Ascending aorta (tissue), 2 donors: ENCODE measurements around the gene RCAN3. TPM values are rescaled to one million over a fixed set of nuclear protein-coding genes. Genes with fewer than 3 reads are reported as not detected.
"Not testable (repeated sequence)": the region's sequence is repeated elsewhere in the genome, so short reads cannot be mapped to it uniquely, and the experiment has no call there.

ENCODE experiments used
- DNase-seq, 2 donors: peaks; one replicate each; pipeline ENCODE4 v3.0.0-alpha.2; 2019; ENCODE audit warnings: low spot score in 2 of 2
- H3K27ac ChIP-seq, 2 donors: fragments of 200-600 bp; sonication (generic); one replicate each; pipeline ENCODE4 v1.5.1; 2016 to 2017; ENCODE audit warnings: mild to moderate bottlenecking in 1 of 2
- H3K27me3 ChIP-seq: fragments of 200-600 bp; sonication (generic); one replicate; pipeline ENCODE4 v1.5.1; 2017
- H3K36me3 ChIP-seq, 2 donors: fragments of 200-600 bp; sonication (generic); one replicate each; pipeline ENCODE4 v1.5.1; 2016
- H3K4me1 ChIP-seq, 2 donors: fragments of 200-600 bp; sonication (generic); one replicate each; pipeline ENCODE4 v1.5.1; 2016 to 2017; ENCODE audit warnings: mild to moderate bottlenecking in 1 of 2
- H3K4me3 ChIP-seq, 2 donors: fragments of 200-600 bp; sonication (generic); one replicate each; pipeline ENCODE4 v1.5.1; 2016 to 2017; ENCODE audit warnings: mild to moderate bottlenecking in 1 of 2
- H3K9me3 ChIP-seq, 2 donors: fragments of 200-600 bp; sonication (generic); one replicate each; pipeline ENCODE4 v1.5.1; 2016
- CTCF ChIP-seq, 3 experiments: fragments of 200-600 bp in 2 of 3; fragments of 450-650 bp in 1 of 3; sonication (generic) in 2 of 3; IDR thresholded peaks; one replicate each; pipeline ENCODE4 v1.5.1; 2016 to 2019; ENCODE audit warnings: antibody characterized with exemption in 3 of 3, mild to moderate bottlenecking in 1 of 3, moderate library complexity in 1 of 3
- intact Hi-C: fragments of 100-400 bp; cut with DNase I; formaldehyde crosslinking; loops from one replicate; pipeline ENCODE4 v1.15.1; 2023
- total RNA-seq: library from RNA; depleted of rRNA; stranded (reverse); fragments of >200 nt; gene quantifications from one replicate; pipeline ENCODE4 v1.1.0, GENCODE V29; 2016

The RCAN3 gene
- total RNA-seq, 1 donor from 2014 or later, result 2.0 TPM

GRCh38 chr1:24491577-24492360 is 10.9 kb upstream of the RCAN3 start:
- H3K36me3 ChIP-seq, result no peaks in the 10 kb centered on the region
- no peak for TF ChIP-seq CTCF (IDR thresholded peaks at IDR 0.05)
- no peaks in the 10 kb centered on the region for H3K4me1 ChIP-seq
- DNase-seq, result no peak
- no peaks in the 10 kb centered on the region for H3K27me3 ChIP-seq
- no peaks in the 10 kb centered on the region for H3K9me3 ChIP-seq
- no peak overlapping the region for H3K4me3 ChIP-seq
- intact Hi-C loops, result no loop called here
- no peak overlapping the region for H3K27ac ChIP-seq

GRCh38 chr1:24492935-24493334 is 9.7 kb upstream of the RCAN3 start:
- H3K36me3 ChIP-seq, H3K27me3 ChIP-seq, H3K4me1 ChIP-seq, H3K4me3 ChIP-seq, H3K9me3 ChIP-seq, DNase-seq, intact Hi-C loops, H3K27ac ChIP-seq: not testable (repeated sequence)

- no peak overlapping the region for H3K4me3 ChIP-seq
- no peaks in the 10 kb centered on the region for H3K9me3 ChIP-seq
- TF ChIP-seq CTCF (IDR thresholded peaks at IDR 0.05), result no peak
These were observed 8.9 kb upstream of the RCAN3 start for GRCh38 chr1:24493785-24494184.

GRCh38 chr1:24498589-24498988 is 4.0 kb upstream of the RCAN3 start:
- H3K27me3 ChIP-seq, result no peaks in the 10 kb centered on the region
- intact Hi-C loops, result no loop called here
- H3K36me3 ChIP-seq, result no peaks in the 10 kb centered on the region
- no peaks in the 10 kb centered on the region for H3K9me3 ChIP-seq
- TF ChIP-seq CTCF (IDR thresholded peaks at IDR 0.05), result no peak
- H3K27ac ChIP-seq, result no peak overlapping the region
- H3K4me1 ChIP-seq, result peaks cover 0 to 3% of the 10 kb centered on the region in 2 donors
- H3K4me3 ChIP-seq, result no peak overlapping the region
- no peak for DNase-seq

More at GRCh38 chr1:24493785-24494184, 8.9 kb upstream of the RCAN3 start:
- H3K36me3 ChIP-seq, result no peaks in the 10 kb centered on the region
- no peak overlapping the region for H3K27ac ChIP-seq
- no peaks in the 10 kb centered on the region for H3K27me3 ChIP-seq
- intact Hi-C loops, result no loop called here
- H3K4me1 ChIP-seq, result no peaks in the 10 kb centered on the region
- DNase-seq, result no peak

DNA sequence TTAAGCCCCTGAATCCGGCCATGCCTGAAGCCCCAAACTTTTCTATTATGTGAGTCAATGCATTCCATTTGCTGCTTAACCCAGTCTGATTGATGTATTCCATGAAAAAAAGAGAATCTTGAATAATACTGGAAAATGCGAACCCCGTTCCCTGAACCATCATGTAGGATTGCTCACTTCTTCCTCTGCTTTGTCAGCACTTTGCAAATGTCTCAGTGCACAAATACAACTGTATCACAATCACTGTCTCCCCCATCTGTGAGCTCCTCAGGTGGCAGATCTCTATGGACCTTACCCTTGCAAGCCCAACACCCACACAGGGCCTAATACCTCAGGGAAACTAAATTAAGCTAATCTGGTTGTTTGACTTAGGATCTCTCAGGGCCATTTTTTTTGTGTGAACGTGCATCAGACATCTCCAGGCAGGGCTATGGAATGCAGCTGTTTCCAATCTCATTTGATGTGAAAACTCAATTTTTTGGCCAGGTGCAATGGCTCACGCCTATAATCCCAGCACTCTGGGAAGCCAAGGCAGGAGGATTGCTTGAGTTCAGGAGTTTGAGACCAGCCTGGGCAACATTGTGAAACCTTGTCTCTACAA is 2.1 kb upstream of the RCAN3 start:
- no peak for TF ChIP-seq CTCF (IDR thresholded peaks at IDR 0.05)
- intact Hi-C loops, result loop anchor here (5.0 kb wide), 2 partner anchors 83 to 453 kb away; partner anchors contain the start of gene NIPAL3
- Histone ChIP-seq H3K27ac (no peak overlapping the region), H3K27me3 (no peaks in the 10 kb centered on the region), H3K9me3 (no peaks in the 10 kb centered on the region), H3K4me1 (peaks cover 0 to 3% of the 10 kb centered on the region in 2 donors), H3K36me3 (no peaks in the 10 kb centered on the region), H3K4me3 (no peak overlapping the region)
- DNase-seq, result no peak

DNA sequence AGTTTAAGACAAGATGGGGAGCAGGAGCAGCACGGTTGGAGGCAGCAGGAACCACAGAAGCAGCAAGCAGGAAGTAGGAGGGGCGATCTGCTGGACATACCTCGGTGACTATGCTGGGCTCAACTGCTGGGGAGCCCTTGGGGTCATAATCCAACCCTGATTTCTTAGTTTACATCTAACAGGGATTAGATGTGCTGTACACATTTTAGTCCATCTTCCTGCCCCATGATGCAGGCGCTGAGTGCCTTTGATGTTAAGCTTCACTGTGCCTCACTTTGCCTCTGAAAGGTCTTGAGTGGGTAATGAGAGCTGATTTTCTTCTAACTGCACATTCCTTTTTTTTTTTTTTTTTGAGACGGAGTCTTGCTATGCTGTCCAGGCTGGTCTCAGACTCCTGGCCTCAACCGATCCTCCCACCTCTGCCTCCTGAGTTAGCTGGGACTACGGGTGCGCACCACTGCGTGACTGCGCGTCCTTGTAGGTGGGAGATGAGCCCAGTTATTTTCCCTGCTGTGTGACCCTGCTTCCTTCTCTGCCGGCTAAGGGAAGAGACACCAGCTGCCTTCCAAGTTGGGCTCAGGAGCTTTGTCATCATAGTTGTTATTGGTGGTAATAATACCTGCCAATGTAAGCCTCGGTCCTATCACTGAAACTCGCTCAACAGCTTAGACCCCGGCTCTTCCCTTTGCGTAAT is 1.1 kb upstream of the RCAN3 start:
- peaks cover 0 to 3% of the 10 kb centered on the region in 2 donors for H3K4me1 ChIP-seq
- no peaks in the 10 kb centered on the region for H3K27me3 ChIP-seq
- H3K4me3 ChIP-seq, result peak overlapping the region; percentile 69 to 87
- no peak for TF ChIP-seq CTCF (IDR thresholded peaks at IDR 0.05)
- H3K9me3 ChIP-seq, result no peaks in the 10 kb centered on the region
- intact Hi-C loops, result loop anchor here (5.0 kb wide), 2 partner anchors 84 to 454 kb away; partner anchors contain the start of gene NIPAL3
- no peak for DNase-seq
- no peaks in the 10 kb centered on the region for H3K36me3 ChIP-seq
- H3K27ac ChIP-seq, result peak overlapping the region in 1 of 2 donors; percentile 52
